ENCODE results near the gene VIPR1. TPM values are rescaled to one million over a fixed set of nuclear protein-coding genes. Genes with fewer than 3 reads are reported as not detected.

VIPR1 gene
- total RNA-seq, 4 donors from 2014 or later = 1.7 to 8.7 (median 3.2) TPM

DNA sequence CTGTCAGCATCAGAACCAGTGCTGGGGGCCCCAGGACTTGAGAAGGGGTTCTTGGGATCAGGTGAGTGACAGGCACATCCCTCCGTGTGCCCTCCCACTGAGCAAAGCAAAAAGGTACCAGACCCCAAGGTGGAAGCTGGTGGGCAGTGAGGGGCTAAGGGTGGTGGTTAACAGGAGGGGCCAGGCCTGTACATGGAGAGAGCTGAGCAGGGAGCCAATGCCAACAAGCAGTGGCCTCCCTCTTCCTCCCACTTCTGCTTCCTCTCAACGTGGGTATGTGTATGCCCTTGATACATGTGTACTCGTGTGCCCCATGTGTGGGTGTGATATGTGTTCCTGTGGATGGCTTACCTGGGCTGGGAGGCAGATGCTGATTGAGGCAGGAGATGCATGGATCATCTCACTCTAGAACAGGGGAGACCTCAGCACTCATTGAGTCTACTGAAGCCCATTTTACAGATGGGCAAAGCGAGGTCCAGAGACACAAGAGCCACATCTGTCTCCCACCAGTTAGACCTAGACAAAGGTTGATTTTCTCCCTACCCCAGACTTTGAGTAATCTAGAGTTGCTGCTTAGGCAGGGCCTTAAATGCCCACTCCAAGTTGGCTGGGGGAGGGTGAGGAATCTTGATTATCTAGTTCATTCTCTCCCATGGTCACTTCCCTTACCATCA is 945 bp downstream of the VIPR1 start:
- Histone ChIP-seq H3K36me3 (no peaks in the 10 kb centered on the region), H3K4me1 (peaks cover 9 to 16% of the 10 kb centered on the region in 2 donors), H3K27me3 (peaks cover 20 to 27% (median 25%) of the 10 kb centered on the region in 3 donors), H3K4me3 (peak overlapping the region in 3 of 4 donors; percentile 20 to 57 (median 50)), H3K27ac (no peak overlapping the region), H3K9me3 (no peaks in the 10 kb centered on the region)
- no peak for ATAC-seq
- intact Hi-C loops (cut with DNase I; ENCODE audit: low total_unique reads) (loop anchor here (5.0 kb wide), 1 partner anchor 44 kb away; no protein-coding TSS in a partner anchor), in situ Hi-C loops (cut with MboI; ENCODE audit: low sequenced_read_pairs in 4 of 4) (no loop called here)
- TF ChIP-seq POLR2A (IDR thresholded peaks at IDR 0.05) = no peak
- TF ChIP-seq, protein P1, sequence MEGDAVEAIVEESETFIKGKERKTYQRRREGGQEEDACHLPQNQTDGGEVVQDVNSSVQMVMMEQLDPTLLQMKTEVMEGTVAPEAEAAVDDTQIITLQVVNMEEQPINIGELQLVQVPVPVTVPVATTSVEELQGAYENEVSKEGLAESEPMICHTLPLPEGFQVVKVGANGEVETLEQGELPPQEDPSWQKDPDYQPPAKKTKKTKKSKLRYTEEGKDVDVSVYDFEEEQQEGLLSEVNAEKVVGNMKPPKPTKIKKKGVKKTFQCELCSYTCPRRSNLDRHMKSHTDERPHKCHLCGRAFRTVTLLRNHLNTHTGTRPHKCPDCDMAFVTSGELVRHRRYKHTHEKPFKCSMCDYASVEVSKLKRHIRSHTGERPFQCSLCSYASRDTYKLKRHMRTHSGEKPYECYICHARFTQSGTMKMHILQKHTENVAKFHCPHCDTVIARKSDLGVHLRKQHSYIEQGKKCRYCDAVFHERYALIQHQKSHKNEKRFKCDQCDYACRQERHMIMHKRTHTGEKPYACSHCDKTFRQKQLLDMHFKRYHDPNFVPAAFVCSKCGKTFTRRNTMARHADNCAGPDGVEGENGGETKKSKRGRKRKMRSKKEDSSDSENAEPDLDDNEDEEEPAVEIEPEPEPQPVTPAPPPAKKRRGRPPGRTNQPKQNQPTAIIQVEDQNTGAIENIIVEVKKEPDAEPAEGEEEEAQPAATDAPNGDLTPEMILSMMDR (IDR thresholded peaks at IDR 0.05 in 4 of 5, conservative IDR thresholded peaks at IDR 0.05 in 1 of 5) = no peak
- DNase-seq = no peak

DNA sequence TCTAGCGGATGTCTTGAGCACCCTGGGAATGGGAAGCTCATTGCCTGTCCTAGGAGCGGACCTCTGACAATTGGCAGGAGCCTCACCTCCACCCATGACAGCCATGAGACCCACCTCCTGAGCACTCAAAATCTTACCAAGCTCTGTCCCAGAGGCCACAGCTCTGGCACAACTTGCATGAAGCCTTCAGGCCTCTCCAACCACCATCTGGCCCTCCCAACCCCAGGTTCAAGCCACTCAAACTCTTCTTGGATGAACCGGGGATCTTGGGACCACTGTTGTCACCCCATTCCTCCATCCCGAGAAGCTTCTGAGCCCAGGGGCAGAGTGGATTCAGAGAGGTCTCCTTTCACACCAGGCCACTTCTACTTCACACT is 1.5 kb downstream of the VIPR1 start:
- no peak for ATAC-seq
- TF ChIP-seq POLR2A (IDR thresholded peaks at IDR 0.05) = no peak
- TF ChIP-seq, protein P1 (IDR thresholded peaks at IDR 0.05 in 4 of 5, conservative IDR thresholded peaks at IDR 0.05 in 1 of 5) = no peak
- Histone ChIP-seq H3K4me3 (no peak overlapping the region), H3K36me3 (no peaks in the 10 kb centered on the region), H3K4me1 (peaks cover 9 to 16% of the 10 kb centered on the region in 2 donors), H3K27me3 (peaks cover 20 to 27% (median 25%) of the 10 kb centered on the region in 3 donors), H3K27ac (no peak overlapping the region), H3K9me3 (no peaks in the 10 kb centered on the region)
- no peak for DNase-seq
- intact Hi-C loops (cut with DNase I; ENCODE audit: low total_unique reads) = loop anchor here (5.0 kb wide), 1 partner anchor 43 kb away; no protein-coding TSS in a partner anchor
- in situ Hi-C loops (cut with MboI; ENCODE audit: low sequenced_read_pairs in 4 of 4) = no loop called here

DNA sequence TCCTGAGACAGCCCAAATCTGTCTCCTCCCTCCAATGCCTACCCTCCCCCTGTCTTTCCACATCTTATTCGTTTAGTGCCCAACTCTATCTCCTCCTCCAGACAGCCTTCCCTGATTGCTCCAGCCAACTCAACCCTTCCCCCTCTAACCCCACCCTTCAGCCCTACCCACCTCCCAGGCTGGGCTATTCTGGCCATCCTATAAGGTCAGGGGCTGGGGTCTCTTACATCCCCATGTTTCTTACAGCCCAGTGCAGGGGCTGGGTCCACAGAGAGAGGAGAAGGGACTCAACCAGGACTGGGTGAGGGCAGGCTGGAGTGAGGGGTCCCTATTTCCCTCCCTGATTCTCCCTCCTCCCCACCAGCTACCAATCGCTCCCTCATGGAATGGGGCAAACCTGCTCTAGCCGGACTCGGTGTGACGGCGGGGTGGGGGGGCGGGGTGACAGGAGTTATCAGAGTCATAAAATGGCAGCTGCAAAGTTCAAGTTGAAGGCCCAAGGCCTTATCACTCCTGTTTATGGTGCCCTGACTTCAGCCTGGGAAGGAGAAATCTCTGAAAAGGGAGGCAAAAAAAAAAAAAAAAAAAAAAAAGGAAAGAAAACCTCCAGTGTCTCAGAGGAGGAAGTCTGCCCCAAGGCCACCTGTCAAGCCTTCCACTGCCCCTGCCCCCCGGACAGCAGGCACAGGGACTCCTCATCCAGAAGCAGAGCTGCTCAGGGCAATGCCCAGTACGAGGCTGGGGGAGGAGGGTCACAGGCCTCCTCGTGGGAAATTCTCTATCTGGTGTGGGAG is 2.1 kb downstream of the VIPR1 start:
- Histone ChIP-seq H3K4me1 (peaks cover 9 to 16% of the 10 kb centered on the region in 2 donors), H3K4me3 (no peak overlapping the region), H3K9me3 (no peaks in the 10 kb centered on the region), H3K36me3 (no peaks in the 10 kb centered on the region), H3K27me3 (peaks cover 20 to 27% (median 25%) of the 10 kb centered on the region in 3 donors), H3K27ac (no peak overlapping the region)
- in situ Hi-C loops (cut with MboI; ENCODE audit: low sequenced_read_pairs in 4 of 4) = no loop called here
- ATAC-seq = no peak
- no peak for TF ChIP-seq POLR2A (IDR thresholded peaks at IDR 0.05)
- TF ChIP-seq, protein P1 (IDR thresholded peaks at IDR 0.05 in 4 of 5, conservative IDR thresholded peaks at IDR 0.05 in 1 of 5) = no peak
- intact Hi-C loops (cut with DNase I; ENCODE audit: low total_unique reads) = loop anchor here (5.0 kb wide), 1 partner anchor 43 kb away; no protein-coding TSS in a partner anchor
- DNase-seq = no peak

DNA sequence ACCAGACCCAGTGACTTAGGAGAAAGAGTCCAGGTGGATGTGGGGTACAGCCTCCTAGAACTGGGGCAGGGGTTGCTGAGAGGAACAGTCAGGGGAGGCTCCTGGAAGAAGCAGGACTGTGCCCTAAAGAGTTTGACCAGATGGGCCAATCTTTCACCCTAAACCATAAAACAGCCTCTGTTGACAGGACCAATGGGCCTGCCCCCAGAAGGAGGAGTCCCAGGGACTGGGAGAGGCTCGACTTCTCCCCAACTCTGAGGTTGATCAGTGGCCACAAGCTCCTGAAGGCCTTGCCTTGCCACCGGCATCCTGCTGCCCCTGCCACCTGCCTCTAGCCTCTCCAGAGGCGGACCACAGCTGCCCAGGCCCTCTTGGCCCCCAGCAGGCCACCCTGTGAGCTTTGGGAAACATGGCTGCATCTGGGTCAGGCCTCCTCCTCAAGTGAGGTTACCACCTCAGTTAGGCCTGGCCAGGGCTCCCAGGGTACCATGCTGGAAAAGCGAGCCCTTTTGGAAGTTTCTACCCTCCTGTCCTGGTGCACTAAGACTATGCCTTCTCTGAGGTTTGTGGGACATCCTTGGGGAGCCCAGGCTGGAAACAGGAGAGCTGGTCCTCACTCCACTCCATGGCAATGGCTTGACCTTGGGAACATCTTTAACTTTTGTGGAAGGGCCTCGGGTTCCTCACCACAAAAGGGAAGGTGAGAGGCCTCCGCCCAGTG is 2.8 kb downstream of the VIPR1 start:
- peaks cover 9 to 16% of the 10 kb centered on the region in 2 donors for H3K4me1 ChIP-seq
- intact Hi-C loops (cut with DNase I; ENCODE audit: low total_unique reads) = no loop called here
- no peak for DNase-seq
- H3K36me3 ChIP-seq = no peaks in the 10 kb centered on the region
- H3K27me3 ChIP-seq = peaks cover 18 to 27% (median 19%) of the 10 kb centered on the region in 3 donors
- TF ChIP-seq, protein P1 (IDR thresholded peaks at IDR 0.05 in 4 of 5, conservative IDR thresholded peaks at IDR 0.05 in 1 of 5) = no peak
- no peak for TF ChIP-seq POLR2A (IDR thresholded peaks at IDR 0.05)
- H3K9me3 ChIP-seq = no peaks in the 10 kb centered on the region
- ATAC-seq = no peak
- in situ Hi-C loops (cut with MboI; ENCODE audit: low sequenced_read_pairs in 4 of 4) = no loop called here
- H3K27ac ChIP-seq = no peak overlapping the region
- H3K4me3 ChIP-seq = no peak overlapping the region
